SU-DHL-6 (cell line): ENCODE data around the gene CXCR4.

ENCODE experiments used
- H2AFZ ChIP-seq: fragments of 200-600 bp; sonication (generic); 2 replicates; pipeline ENCODE4 v1.6.1; 2014; ENCODE audit warnings: low read depth, mild to moderate bottlenecking, moderate library complexity, mixed read lengths, antibody characterized with exemption, low read length; ENCODE audit not compliant: severe bottlenecking
- H3F3A ChIP-seq: fragments of 200-600 bp; shearing (Covaris generic); 2 replicates; pipeline ENCODE4 v1.6.0; 2016; ENCODE audit warnings: antibody characterized with exemption, mild to moderate bottlenecking; ENCODE audit not compliant: insufficient read depth
- H3K27ac ChIP-seq: fragments of 200-600 bp; sonication (generic); 2 replicates; pipeline ENCODE4 v1.5.1; 2016; ENCODE audit warnings: low read depth, mild to moderate bottlenecking, low read length, moderate library complexity, mixed read lengths
- H3K27me3 ChIP-seq: fragments of 200-600 bp; sonication (generic), shearing (Covaris generic); 2 replicates; pipeline ENCODE4 v1.6.0; 2014; ENCODE audit warnings: mild to moderate bottlenecking, low read length
- H3K36me3 ChIP-seq: fragments of 200-600 bp; sonication (generic); 2 replicates; pipeline ENCODE4 v1.6.1; 2014; ENCODE audit warnings: mild to moderate bottlenecking, low read length, mixed read lengths
- H3K4me2 ChIP-seq: fragments of 300-600, 200-600 bp; shearing (Covaris generic), sonication (generic); 2 replicates; pipeline ENCODE4 v1.6.0; 2014; ENCODE audit warnings: low read length, low read depth, mild to moderate bottlenecking; ENCODE audit not compliant: poor library complexity, severe bottlenecking
- H3K4me3 ChIP-seq: fragments of 200-600 bp; sonication (generic); 2 replicates; pipeline ENCODE4 v1.5.1; 2014; ENCODE audit warnings: antibody characterized with exemption, low read length, mild to moderate bottlenecking, mixed read lengths; ENCODE audit not compliant: insufficient read depth, poor library complexity, severe bottlenecking
- H3K79me2 ChIP-seq: fragments of 200-600 bp; sonication (generic); 2 replicates; pipeline ENCODE4 v1.6.1; 2014; ENCODE audit warnings: mild to moderate bottlenecking, low read length, moderate library complexity; ENCODE audit not compliant: insufficient read depth
- H3K9ac ChIP-seq: fragments of 200-600 bp; sonication (generic); 2 replicates; pipeline ENCODE4 v1.7.0; 2014; ENCODE audit warnings: mild to moderate bottlenecking, low read length
- H3K9me2 ChIP-seq: fragments of 200-600 bp; sonication (generic); replicated peaks from 2 replicates; pipeline ENCODE4 v1.6.1; 2014; ENCODE audit warnings: low read length; ENCODE audit not compliant: insufficient read depth
- H3K9me3 ChIP-seq: fragments of 200-600 bp; sonication (generic); 2 replicates; pipeline ENCODE4 v1.6.1; 2014; ENCODE audit warnings: low read length, mixed read lengths; ENCODE audit not compliant: insufficient read depth
- H4K20me1 ChIP-seq: fragments of 200-600 bp; sonication (generic); 2 replicates; pipeline ENCODE4 v1.6.1; 2014; ENCODE audit warnings: low read depth, mild to moderate bottlenecking, antibody characterized with exemption, low read length, moderate library complexity, mixed read lengths
- CTCF ChIP-seq: fragments of 200-600 bp; sonication (generic); IDR thresholded peaks from one replicate; pipeline ENCODE4 v1.5.1; 2017; ENCODE audit warnings: antibody characterized with exemption, mild to moderate bottlenecking, low read length, moderate library complexity; ENCODE audit not compliant: insufficient read depth, poor library complexity, severe bottlenecking
- EZH2phosphoT487 ChIP-seq: fragments of 200-600 bp; sonication (generic), shearing (Covaris generic); conservative IDR thresholded peaks from 2 replicates; pipeline ENCODE4 v1.6.1; 2018; ENCODE audit warnings: mild to moderate bottlenecking, antibody characterized with exemption, low read length, moderate library complexity, mixed read lengths

Gene CXCR4

GRCh38 chr2:136067897-136068580 is 49.9 kb downstream of the CXCR4 start:
- H3K27ac ChIP-seq = no peak overlapping the region
- H3K9ac ChIP-seq = no peak overlapping the region
- H3K9me3 ChIP-seq = peaks cover 3% of the 10 kb centered on the region; the same call in 1 of the 2 replicates
- H4K20me1 ChIP-seq = no peaks in the 10 kb centered on the region
- H3K4me3 ChIP-seq = no peak overlapping the region
- H3K79me2 ChIP-seq = no peaks in the 10 kb centered on the region
- no peak overlapping the region for H3K4me2 ChIP-seq
- H3K36me3 ChIP-seq = 0 out of 2 replicates have a peak, but pooled peaks cover 2% of the 10 kb centered on the region
- no peaks in the 10 kb centered on the region for H3F3A ChIP-seq
- TF ChIP-seq CTCF (no peak), EZH2phosphoT487 (no peak)
- H2AFZ ChIP-seq = no peak overlapping the region
- H3K27me3 ChIP-seq = no peaks in the 10 kb centered on the region
- H3K9me2 ChIP-seq = no peaks in the 10 kb centered on the region

DNA sequence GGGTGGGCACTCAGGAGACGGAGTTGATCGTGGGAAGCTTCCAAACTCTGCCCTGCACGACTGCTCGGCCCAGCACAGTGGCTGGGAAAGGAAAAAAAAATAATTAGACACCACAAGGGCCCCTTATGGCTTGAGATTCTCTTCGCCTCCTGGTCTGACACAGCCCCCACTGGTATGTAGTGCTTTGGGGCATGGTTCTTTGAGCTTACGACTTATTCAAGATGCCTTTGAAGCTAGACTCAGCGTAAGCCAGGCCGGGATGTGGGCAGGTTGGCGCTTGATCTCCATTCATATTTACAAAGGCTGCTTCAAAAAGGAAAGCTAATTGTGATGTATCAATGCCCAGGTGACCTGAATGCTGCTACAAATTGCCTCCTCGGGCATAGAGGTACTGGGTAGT is 50.5 kb downstream of the CXCR4 start:
- Histone ChIP-seq H3K27ac (no peak overlapping the region), H2AFZ (no peak overlapping the region), H3K79me2 (no peaks in the 10 kb centered on the region), H3K9ac (no peak overlapping the region), H3K27me3 (no peaks in the 10 kb centered on the region), H3K36me3 (no peaks in the 10 kb centered on the region), H4K20me1 (no peaks in the 10 kb centered on the region), H3K9me2 (no peaks in the 10 kb centered on the region), H3K4me2 (no peak overlapping the region), H3K9me3 (no peaks in the 10 kb centered on the region), H3K4me3 (no peak overlapping the region), H3F3A (no peaks in the 10 kb centered on the region)
- no peak for TF ChIP-seq EZH2phosphoT487
- TF ChIP-seq CTCF = no peak

GRCh38 chr2:136065907-136066306 is 52.0 kb downstream of the CXCR4 start:
- Histone ChIP-seq H3K4me3 (no peak overlapping the region), H3K36me3 (no peaks in the 10 kb centered on the region), H4K20me1 (no peaks in the 10 kb centered on the region), H3K27me3 (no peaks in the 10 kb centered on the region), H3K79me2 (no peaks in the 10 kb centered on the region), H3F3A (no peaks in the 10 kb centered on the region), H2AFZ (no peak overlapping the region), H3K9me3 (no peaks in the 10 kb centered on the region), H3K27ac (no peak overlapping the region), H3K9me2 (no peaks in the 10 kb centered on the region), H3K4me2 (no peak overlapping the region), H3K9ac (no peak overlapping the region)
- no peak for TF ChIP-seq CTCF
- TF ChIP-seq EZH2phosphoT487 = no peak
